ENCODE data around the gene SLC35D2. TPM values are rescaled to one million over a fixed set of nuclear protein-coding genes. Genes with fewer than 3 reads are reported as not detected.

SLC35D2 gene
- total RNA-seq (10 to 100 TPM; 13.0 to 17.9 (median 15.2) TPM), polyA plus RNA-seq (10.5 TPM)
- long read RNA-seq, donor 1, transcript SLC35D2-201 (12 exons, 1,626 nt) = major isoform, 15 of 27 reads
- long read RNA-seq, donor 1, partial matches to known transcripts = 4 of 27 reads
- long read RNA-seq, donor 1, other reads (novel, unspliced or antisense) = 8 of 27 reads
- long read RNA-seq, donor 2, partial matches to known transcripts = 2 of 12 reads
- long read RNA-seq, donor 2, other reads (novel, unspliced or antisense) = 6 of 12 reads
- long read RNA-seq, donor 3, transcript SLC35D2-201 (12 exons, 1,626 nt) = major isoform, 5 of 5 reads
- long read RNA-seq, donor 3, partial matches to known transcripts = 0 of 5 reads
- long read RNA-seq, donor 3, other reads (novel, unspliced or antisense) = 0 of 5 reads
- long read RNA-seq, donor 4, partial matches to known transcripts = 5 of 19 reads
- long read RNA-seq, donor 4, other reads (novel, unspliced or antisense) = 9 of 19 reads

DNA sequence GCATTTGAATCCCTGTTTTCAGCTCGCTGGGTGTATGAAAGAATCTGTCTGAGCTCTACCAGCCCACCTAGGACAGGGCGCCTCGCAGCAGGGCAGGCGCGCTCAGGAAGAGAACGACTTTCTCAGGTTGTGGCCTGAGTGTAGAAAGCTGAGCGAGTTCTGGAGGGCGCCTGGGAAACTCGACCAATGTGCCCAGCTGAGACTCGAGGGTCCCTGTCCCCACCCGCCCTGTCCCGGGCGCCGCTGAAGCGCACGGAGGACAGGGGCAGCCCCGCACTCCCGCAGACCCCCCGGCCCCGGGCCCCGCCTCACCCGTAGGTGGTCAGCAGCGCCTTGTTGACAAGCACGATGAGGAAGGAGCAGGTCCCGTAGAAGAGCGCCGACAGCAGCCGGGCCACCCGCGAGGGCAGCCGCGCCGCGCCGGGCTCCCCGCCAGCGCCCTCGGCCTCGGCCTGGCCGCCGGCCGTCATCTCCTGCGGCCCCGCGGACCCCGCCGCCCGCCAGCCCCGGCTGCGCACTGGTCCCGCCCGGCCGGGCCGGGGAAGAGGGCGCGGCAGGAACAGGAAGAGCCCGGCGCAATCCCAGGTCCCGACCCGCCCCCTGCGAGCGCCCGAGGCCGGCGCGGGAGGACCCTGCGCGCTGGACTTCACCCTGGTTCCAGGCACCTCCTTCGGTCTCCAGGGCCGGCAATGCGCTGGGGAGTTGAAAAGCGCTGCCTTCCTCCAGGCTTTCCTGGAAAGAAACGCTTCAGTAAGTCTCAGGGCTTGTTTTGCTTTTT, at the start of gene SLC35D2:
Gene SLC35D2, minus strand, starts transcription at position 547 of the 778 bp plus-strand sequence. Its CDS starts 77 bp downstream, at position 470.
- under 1% methylated on average over 73 of the region's 73 CpGs for WGBS
- Histone ChIP-seq H3K4me3 (ENCODE audit: low read length) (peak within 1 kb of the TSS; percentile 100), H3K4me1 (ENCODE audit: control insufficient read depth, insufficient read depth, low read length) (peaks cover 4% of the 10 kb centered on the region), H3K27ac (ENCODE audit: low read length) (peak within 1 kb of the TSS; percentile 94), H3K27me3 (ENCODE audit: control insufficient read depth, insufficient read depth) (no peaks in the 10 kb centered on the region), H3K9me3 (ENCODE audit: control insufficient read depth, low read length) (no peaks in the 10 kb centered on the region)
- ATAC-seq (peak; percentile 97 to 98), DNase-seq (peak; percentile 73 to 89 (median 88))
- intact Hi-C loops (cut with DNase I) = no loop called here

DNA sequence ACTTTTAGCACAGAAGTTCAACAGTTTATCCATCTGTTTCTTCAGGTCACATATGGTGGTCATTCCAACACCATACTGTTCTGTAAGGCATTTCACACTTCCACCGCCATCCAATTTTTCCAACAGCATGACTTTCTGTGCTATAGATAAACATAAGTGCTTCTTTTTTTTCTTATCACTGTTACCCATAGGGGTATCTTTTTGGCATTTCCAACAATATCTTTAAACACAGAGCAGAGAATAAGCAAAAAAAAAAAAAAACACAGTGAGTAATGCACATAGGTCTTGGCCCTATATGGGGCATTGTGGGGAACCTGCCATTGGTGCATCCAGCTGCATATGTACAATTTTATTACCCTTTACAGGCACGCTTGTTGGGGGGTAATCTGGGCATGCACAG, 46.9 kb upstream of the SLC35D2 start:
- intact Hi-C loops (cut with DNase I) = no loop called here
- no peaks in the 10 kb centered on the region for H3K9me3 ChIP-seq (ENCODE audit: control insufficient read depth, low read length)
- WGBS = 81% methylated on average over 2 of the region's 2 CpGs
- no peaks in the 10 kb centered on the region for H3K4me1 ChIP-seq (ENCODE audit: control insufficient read depth, insufficient read depth, low read length)
- H3K4me3 ChIP-seq (ENCODE audit: low read length) = no peak overlapping the region
- no peak for ATAC-seq
- no peak for DNase-seq
- H3K27me3 ChIP-seq (ENCODE audit: control insufficient read depth, insufficient read depth) = no peaks in the 10 kb centered on the region
- H3K27ac ChIP-seq (ENCODE audit: low read length) = no peak overlapping the region

DNA sequence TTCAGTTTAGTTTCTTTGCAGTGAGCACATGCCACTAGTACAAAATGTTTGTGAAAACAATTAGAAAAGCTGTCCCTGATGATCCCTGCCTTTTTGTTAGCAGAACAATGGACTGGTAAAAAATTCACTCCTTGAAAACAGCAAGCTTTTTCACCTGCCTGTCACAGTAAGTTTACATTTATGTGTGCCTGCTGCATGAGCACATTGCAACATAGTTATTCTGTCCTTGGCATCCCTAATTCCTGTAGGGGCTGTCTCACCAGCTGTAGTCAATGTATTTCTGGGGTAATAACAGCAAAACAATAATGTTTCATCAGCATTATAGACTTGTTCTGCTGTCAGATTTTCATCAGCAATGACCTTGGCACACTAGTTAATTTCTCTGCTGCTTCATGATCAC, 46.2 kb upstream of the SLC35D2 start:
- ATAC-seq (no peak), DNase-seq (no peak)
- intact Hi-C loops (cut with DNase I) = no loop called here
- no peaks in the 10 kb centered on the region for H3K9me3 ChIP-seq (ENCODE audit: control insufficient read depth, low read length)
- no peaks in the 10 kb centered on the region for H3K27me3 ChIP-seq (ENCODE audit: control insufficient read depth, insufficient read depth)
- no peaks in the 10 kb centered on the region for H3K4me1 ChIP-seq (ENCODE audit: control insufficient read depth, insufficient read depth, low read length)
- no peak overlapping the region for H3K4me3 ChIP-seq (ENCODE audit: low read length)
- no peak overlapping the region for H3K27ac ChIP-seq (ENCODE audit: low read length)

DNA sequence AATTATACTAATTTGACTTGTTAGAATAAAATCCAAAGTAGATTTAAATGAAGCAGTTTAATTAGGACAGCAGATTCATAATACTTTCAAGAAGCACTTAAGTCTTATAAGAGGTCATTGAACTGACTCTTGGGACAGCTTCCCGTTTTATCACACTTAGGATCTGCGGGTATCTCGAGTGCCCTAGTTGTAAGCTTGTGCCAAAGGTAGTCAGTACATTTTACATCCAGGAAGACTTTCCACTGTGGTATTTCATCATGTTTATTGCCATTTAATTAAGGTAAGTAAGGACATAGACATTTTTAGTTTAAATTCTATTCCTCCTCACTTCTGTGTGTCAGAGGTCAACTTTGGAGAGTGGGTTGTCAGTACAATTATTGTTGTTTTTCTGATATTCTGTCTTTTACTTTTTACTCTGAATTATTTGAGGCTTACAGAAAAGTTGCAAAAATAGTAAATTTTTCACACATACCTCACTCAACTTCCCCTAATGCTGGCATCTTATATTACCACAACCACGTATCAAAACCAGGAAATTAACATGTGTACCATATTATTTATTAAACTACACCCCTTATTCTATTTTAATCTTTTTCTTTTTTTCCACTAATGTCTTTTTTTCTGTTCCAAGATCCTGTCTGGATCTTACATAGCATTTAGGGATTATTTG, 42.1 kb upstream of the SLC35D2 start:
- Histone ChIP-seq H3K27ac (ENCODE audit: low read length) (no peak overlapping the region), H3K27me3 (ENCODE audit: control insufficient read depth, insufficient read depth) (no peaks in the 10 kb centered on the region), H3K4me1 (ENCODE audit: control insufficient read depth, insufficient read depth, low read length) (no peaks in the 10 kb centered on the region), H3K9me3 (ENCODE audit: control insufficient read depth, low read length) (no peaks in the 10 kb centered on the region), H3K4me3 (ENCODE audit: low read length) (no peak overlapping the region)
- DNase-seq (no peak), ATAC-seq (no peak)
- intact Hi-C loops (cut with DNase I) = no loop called here
- WGBS = 67% methylated on average over 4 of the region's 4 CpGs

DNA sequence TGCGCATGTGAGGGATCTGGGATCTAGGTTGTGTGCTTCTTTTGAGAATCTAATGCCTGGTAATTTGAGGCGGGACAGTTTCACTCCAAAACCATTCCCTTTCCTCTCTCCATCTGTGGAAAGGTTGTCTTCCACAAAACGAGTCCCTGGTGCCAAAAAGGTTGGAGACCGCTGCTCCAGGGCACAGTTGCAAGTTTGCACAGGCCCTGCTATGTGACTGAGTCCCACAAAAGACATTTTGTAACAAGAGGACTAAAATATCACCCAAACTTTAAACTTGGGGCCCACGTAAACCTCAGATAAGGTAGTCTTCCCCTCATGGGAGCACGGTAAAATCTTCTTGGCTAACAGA, 40.5 kb upstream of the SLC35D2 start:
- ATAC-seq (no peak), DNase-seq (no peak)
- Histone ChIP-seq H3K4me1 (ENCODE audit: control insufficient read depth, insufficient read depth, low read length) (no peaks in the 10 kb centered on the region), H3K4me3 (ENCODE audit: low read length) (no peak overlapping the region), H3K27ac (ENCODE audit: low read length) (no peak overlapping the region), H3K27me3 (ENCODE audit: control insufficient read depth, insufficient read depth) (no peaks in the 10 kb centered on the region), H3K9me3 (ENCODE audit: control insufficient read depth, low read length) (no peaks in the 10 kb centered on the region)
- intact Hi-C loops (cut with DNase I) = no loop called here
- WGBS = 81% methylated on average over 6 of the region's 6 CpGs

DNA sequence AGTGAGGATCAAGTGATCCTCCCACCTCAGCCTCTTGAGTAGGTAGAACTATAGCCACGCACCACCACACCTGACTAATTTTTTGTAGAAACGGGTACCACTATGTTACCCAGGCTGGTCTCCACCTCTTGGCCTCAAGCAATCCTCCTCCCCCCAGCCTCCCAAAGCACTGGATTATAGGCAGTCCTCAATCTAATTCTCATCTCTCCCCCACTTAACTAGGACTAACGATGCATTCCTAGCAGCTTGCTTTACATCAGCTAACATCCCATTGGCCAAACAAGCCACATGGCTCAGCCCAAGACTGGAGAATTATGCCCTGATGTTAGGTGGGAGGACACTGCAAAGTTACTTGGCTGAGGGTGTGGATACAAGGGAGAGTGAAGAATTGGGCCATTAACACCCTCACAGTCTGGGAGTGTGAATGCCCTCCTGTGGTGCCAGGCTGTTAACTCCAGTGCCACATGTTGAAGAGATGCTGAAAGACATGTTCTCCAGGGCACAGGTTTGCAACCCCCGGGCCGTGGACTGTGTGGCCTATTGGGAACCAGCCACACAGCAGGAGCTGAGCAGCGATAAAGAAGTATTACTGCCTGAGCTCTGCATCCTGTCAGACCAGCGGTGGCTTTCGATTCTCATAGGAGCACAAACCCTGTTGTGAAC, 39.9 kb upstream of the SLC35D2 start:
- Histone ChIP-seq H3K27me3 (ENCODE audit: control insufficient read depth, insufficient read depth) (no peaks in the 10 kb centered on the region), H3K27ac (ENCODE audit: low read length) (no peak overlapping the region), H3K9me3 (ENCODE audit: control insufficient read depth, low read length) (no peaks in the 10 kb centered on the region), H3K4me3 (ENCODE audit: low read length) (no peak overlapping the region), H3K4me1 (ENCODE audit: control insufficient read depth, insufficient read depth, low read length) (no peaks in the 10 kb centered on the region)
- no peak for ATAC-seq
- DNase-seq = no peak
- intact Hi-C loops (cut with DNase I) = no loop called here
- 77% methylated on average over 8 of the region's 8 CpGs for WGBS

DNA sequence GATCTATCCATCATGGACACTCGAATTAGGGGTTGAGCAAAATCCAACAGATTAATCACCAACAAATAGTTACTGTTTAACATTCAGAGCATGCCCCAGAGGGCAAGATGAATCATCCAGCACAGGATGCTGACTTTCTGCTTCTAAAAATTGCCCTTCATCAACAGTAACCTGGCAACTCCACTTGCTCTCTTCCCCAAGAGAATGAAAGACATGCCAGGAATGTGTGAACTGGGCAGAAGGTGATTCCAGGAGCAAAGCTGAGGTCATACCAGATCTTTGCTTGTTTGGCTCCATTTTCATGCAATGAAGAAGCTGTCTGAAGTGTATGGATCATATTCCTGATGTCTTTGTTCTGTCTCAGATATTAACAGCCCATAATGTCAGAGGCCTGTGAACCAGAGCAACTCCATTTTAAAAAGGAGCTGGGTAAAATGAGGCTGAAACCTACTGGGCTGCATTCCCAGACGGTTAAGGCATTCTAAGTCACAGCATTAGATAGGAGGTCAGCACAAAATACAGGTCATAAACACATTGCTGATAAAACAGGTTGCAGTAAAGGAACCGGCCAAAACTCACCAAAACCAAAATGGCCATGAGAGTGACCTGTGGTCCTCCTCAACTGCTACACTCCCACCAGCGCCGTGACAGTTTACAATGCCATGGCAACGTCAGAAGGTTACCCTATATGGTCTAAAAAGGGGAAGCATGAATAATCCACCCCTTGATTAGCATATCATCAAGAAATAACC, 37.1 kb upstream of the SLC35D2 start:
- no peak for DNase-seq
- peak; percentile 6 to 10 for ATAC-seq
- WGBS = 45% methylated on average over 6 of the region's 6 CpGs
- Histone ChIP-seq H3K27me3 (ENCODE audit: control insufficient read depth, insufficient read depth) (no peaks in the 10 kb centered on the region), H3K9me3 (ENCODE audit: control insufficient read depth, low read length) (no peaks in the 10 kb centered on the region), H3K27ac (ENCODE audit: low read length) (peak overlapping the region; percentile 89), H3K4me1 (ENCODE audit: control insufficient read depth, insufficient read depth, low read length) (no peaks in the 10 kb centered on the region), H3K4me3 (ENCODE audit: low read length) (no peak overlapping the region)
- intact Hi-C loops (cut with DNase I) = no loop called here

DNA sequence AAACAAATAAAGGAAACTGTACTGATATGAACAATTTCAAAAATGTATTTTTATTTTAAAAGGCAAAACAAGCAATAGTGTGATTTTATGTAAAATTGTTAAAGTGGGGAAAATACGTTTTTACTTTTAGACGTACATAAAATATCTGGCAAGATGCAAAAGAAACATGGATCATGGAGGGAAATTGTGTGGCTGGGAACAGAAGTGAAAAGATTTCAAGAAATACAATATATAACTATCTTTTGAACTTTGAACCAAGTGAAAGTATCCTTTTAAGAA, 36.1 kb upstream of the SLC35D2 start:
- H3K4me3 ChIP-seq (ENCODE audit: low read length) = peak overlapping the region; percentile 73
- no peaks in the 10 kb centered on the region for H3K9me3 ChIP-seq (ENCODE audit: control insufficient read depth, low read length)
- no peak overlapping the region for H3K27ac ChIP-seq (ENCODE audit: low read length)
- H3K27me3 ChIP-seq (ENCODE audit: control insufficient read depth, insufficient read depth) = no peaks in the 10 kb centered on the region
- no peaks in the 10 kb centered on the region for H3K4me1 ChIP-seq (ENCODE audit: control insufficient read depth, insufficient read depth, low read length)
- intact Hi-C loops (cut with DNase I) = loop anchor here in 2 of 4 donors (2.0 to 10.0 kb wide), 2 partner anchors 31 to 75 kb away; partner anchors contain the start of gene HABP4 (in 1 of the 2)
- 35% methylated on average over 2 of the region's 2 CpGs for WGBS
- no peak for ATAC-seq
- no peak for DNase-seq

DNA sequence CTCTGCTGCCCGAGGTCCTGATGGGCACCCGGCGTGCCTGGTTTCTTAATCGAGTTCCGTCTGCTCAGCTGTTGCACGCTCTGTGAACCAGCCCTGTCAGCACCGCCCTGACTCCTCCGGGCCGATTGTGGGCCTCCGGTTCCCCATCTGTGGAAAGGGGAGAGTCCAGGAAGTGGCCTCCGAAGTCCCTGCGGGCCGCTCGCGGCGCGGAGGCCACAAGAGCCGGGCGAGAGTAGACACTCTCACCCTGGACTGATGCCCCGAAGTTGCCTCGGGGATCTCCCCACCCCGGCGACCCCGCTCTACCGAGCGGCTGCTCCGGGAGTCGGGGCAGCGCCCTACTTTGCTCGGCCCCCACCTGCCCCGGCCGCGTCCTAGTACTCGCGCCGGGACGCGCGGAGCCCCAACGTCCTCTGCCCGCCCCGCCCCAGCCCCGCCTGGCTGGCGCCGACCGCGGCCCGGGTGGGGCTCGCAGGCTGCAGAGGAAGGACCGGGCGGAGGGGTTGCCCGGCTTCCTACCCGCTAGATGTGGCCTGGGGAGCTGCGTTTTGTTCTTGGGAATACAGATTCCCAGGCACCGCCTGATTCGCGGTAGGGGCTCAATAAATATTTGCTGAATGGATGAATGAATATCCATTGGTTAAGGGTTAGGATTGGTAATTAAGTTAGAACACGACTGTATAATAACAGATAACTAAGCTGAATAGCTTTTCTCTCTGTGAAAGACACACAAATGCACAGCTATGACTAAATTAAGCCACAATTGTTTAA, 35.6 kb upstream of the SLC35D2 start:
- peak; percentile 77 to 93 (median 92) for DNase-seq
- Histone ChIP-seq H3K9me3 (ENCODE audit: control insufficient read depth, low read length) (no peaks in the 10 kb centered on the region), H3K4me3 (ENCODE audit: low read length) (peak overlapping the region; percentile 73), H3K27me3 (ENCODE audit: control insufficient read depth, insufficient read depth) (no peaks in the 10 kb centered on the region), H3K4me1 (ENCODE audit: control insufficient read depth, insufficient read depth, low read length) (no peaks in the 10 kb centered on the region), H3K27ac (ENCODE audit: low read length) (peak overlapping the region; percentile 96)
- under 1% methylated on average over 58 of the region's 58 CpGs for WGBS
- peak; percentile 83 to 84 for ATAC-seq
- intact Hi-C loops (cut with DNase I) = loop anchor here in 2 of 4 donors (2.0 to 10.0 kb wide), 2 partner anchors 32 to 74 kb away; partner anchors contain the start of gene HABP4 (in 1 of the 2)

Data from right cardiac atrium (tissue), 5 donors.